Natural killer cell (primary cell): ENCODE data around the gene FAM193A. TPM values are rescaled to one million over a fixed set of nuclear protein-coding genes. Genes with fewer than 3 reads are reported as not detected.

Experiments
- ATAC-seq, 3 donors: fragments of 150-1000 bp in 2 of 3; fragments of 200-7000 bp in 1 of 3; cut with Tn5 transposase; 1 replicate in 1 of 3; 2 replicates in 2 of 3; pipeline ENCODE4 v1.10.0; 2021; ENCODE audit warnings: mild to moderate bottlenecking in 2 of 3, moderate library complexity in 2 of 3
- DNase-seq, 2 donors: peaks; one replicate each; pipeline versions ENCODE4 v3.0.0 to v3.0.0-alpha.2; 2013 to 2021; ENCODE audit warnings: mixed read lengths in 1 of 2
- H3K27ac ChIP-seq: one replicate; pipeline ENCODE4 v1.5.1; 2013; ENCODE audit warnings: mild to moderate bottlenecking, low read length
- H3K27me3 ChIP-seq: one replicate; pipeline ENCODE4 v1.6.1; 2013; ENCODE audit warnings: low read length; ENCODE audit not compliant: control insufficient read depth, insufficient read depth
- H3K36me3 ChIP-seq: one replicate; pipeline ENCODE4 v1.6.1; 2013; ENCODE audit warnings: low read length; ENCODE audit not compliant: control insufficient read depth, insufficient read depth
- H3K4me1 ChIP-seq: one replicate; pipeline ENCODE4 v1.6.1; 2013; ENCODE audit warnings: low read length; ENCODE audit not compliant: control insufficient read depth, insufficient read depth
- H3K4me3 ChIP-seq: one replicate; pipeline ENCODE4 v1.5.1; 2013; ENCODE audit warnings: low read length
- H3K9me3 ChIP-seq: one replicate; pipeline ENCODE4 v1.6.1; 2013; ENCODE audit warnings: low read length; ENCODE audit not compliant: control insufficient read depth, insufficient read depth
- H3K27ac Mint-ChIP-seq, 2 donors: one replicate each; pipeline ENCODE4 v1.8.0; 2022; ENCODE audit warnings: mild to moderate bottlenecking in 2 of 2, mixed read lengths in 2 of 2, moderate library complexity in 1 of 2
- H3K27me3 Mint-ChIP-seq, 2 donors: one replicate each; pipeline ENCODE4 v1.8.0; 2022; ENCODE audit warnings: low read depth in 2 of 2, mixed read lengths in 2 of 2
- H3K36me3 Mint-ChIP-seq: one replicate; pipeline ENCODE4 v1.8.0; 2022; ENCODE audit warnings: mixed read lengths
- H3K4me1 Mint-ChIP-seq, 2 donors: one replicate each; pipeline ENCODE4 v1.8.0; 2022; ENCODE audit warnings: mixed read lengths in 2 of 2
- H3K4me3 Mint-ChIP-seq: one replicate; pipeline ENCODE4 v1.8.0; 2022; ENCODE audit warnings: mild to moderate bottlenecking, moderate library complexity, mixed read lengths
- H3K9me3 Mint-ChIP-seq, 2 donors: one replicate each; pipeline ENCODE4 v1.8.0; 2022; ENCODE audit warnings: mixed read lengths in 2 of 2
- CTCF ChIP-seq: fragments of 200-600 bp; IDR thresholded peaks from one replicate; pipeline ENCODE4 v1.8.0; 2022; ENCODE audit warnings: antibody characterized with exemption
- WGBS: methylation state at CpG from one replicate; pipeline ENCODE4 v1.1.7; 2013; ENCODE audit warnings: missing lambda C conversion rate; ENCODE audit not compliant: insufficient coverage; 5-methylcytosine and 5-hydroxymethylcytosine counted together
- intact Hi-C: fragments of 100-400 bp; cut with micrococcal nuclease; formaldehyde crosslinking; loops from one replicate; pipeline ENCODE4 v1.14.2; 2022
- total RNA-seq, 4 donors: library from RNA; stranded (reverse); fragments of 120-200 nt in 1 of 4; gene quantifications; one replicate each; pipeline versions ENCODE4 v1.2.3 to v1.2.4, GENCODE V29; 2013 to 2022

Gene FAM193A
- total RNA-seq, 3 donors from 2014 or later (not counting 1 experiment from before 2014, with no cell fraction given): 39.4 to 49.3 (median 48.1) TPM

- no peak overlapping the region for H3K27ac Mint-ChIP-seq
- peaks cover 6% of the 10 kb centered on the region for H3K4me1 ChIP-seq
- intact Hi-C loops: no loop called here
Measured at GRCh38 chr4:2694691-2695090, 158.2 kb downstream of the FAM193A start.

GRCh38 chr4:2695346-2696060 lies 159.1 kb downstream of the FAM193A start:
- intact Hi-C loops: no loop called here
- Histone ChIP-seq H3K27ac (no peak overlapping the region), H3K4me3 (no peak overlapping the region), H3K27me3 (no peaks in the 10 kb centered on the region), H3K36me3 (peaks cover 67% of the 10 kb centered on the region), H3K9me3 (no peaks in the 10 kb centered on the region), H3K4me1 (no peaks in the 10 kb centered on the region)
- Mint-ChIP-seq H3K4me1 (peaks cover 0 to 7% of the 10 kb centered on the region in 2 donors), H3K4me3 (no peak overlapping the region), H3K9me3 (no peaks in the 10 kb centered on the region), H3K27ac (no peak overlapping the region), H3K27me3 (no peaks in the 10 kb centered on the region), H3K36me3 (peaks cover 15% of the 10 kb centered on the region)
- DNase-seq (no peak), ATAC-seq (no peak)
- 86% methylated on average over 3 of the region's 5 CpGs for WGBS
- TF ChIP-seq CTCF: no peak

More at GRCh38 chr4:2694691-2695090, 158.2 kb downstream of the FAM193A start:
- no peaks in the 10 kb centered on the region for H3K9me3 ChIP-seq
- no peak overlapping the region for H3K4me3 ChIP-seq
- TF ChIP-seq CTCF: no peak
- H3K27me3 Mint-ChIP-seq: no peaks in the 10 kb centered on the region
- H3K36me3 ChIP-seq: peaks cover 59% of the 10 kb centered on the region
- H3K27me3 ChIP-seq: no peaks in the 10 kb centered on the region
- H3K4me3 Mint-ChIP-seq: no peak overlapping the region
- no peak for DNase-seq
- peaks cover 7 to 15% of the 10 kb centered on the region in 2 donors for H3K4me1 Mint-ChIP-seq
- peaks cover 15% of the 10 kb centered on the region for H3K36me3 Mint-ChIP-seq
- H3K9me3 Mint-ChIP-seq: no peaks in the 10 kb centered on the region
- WGBS: 96% methylated on average over 16 of the region's 16 CpGs
- ATAC-seq: no peak
- no peak overlapping the region for H3K27ac ChIP-seq

- Histone ChIP-seq H3K4me1 (no peaks in the 10 kb centered on the region), H3K27me3 (no peaks in the 10 kb centered on the region), H3K4me3 (no peak overlapping the region), H3K27ac (peak overlapping the region; percentile 61), H3K9me3 (no peaks in the 10 kb centered on the region), H3K36me3 (peaks cover 64% of the 10 kb centered on the region)
- Mint-ChIP-seq H3K4me1 (peaks cover 0 to 6% of the 10 kb centered on the region in 2 donors), H3K27me3 (no peaks in the 10 kb centered on the region), H3K4me3 (no peak overlapping the region), H3K36me3 (peaks cover 11% of the 10 kb centered on the region), H3K9me3 (no peaks in the 10 kb centered on the region), H3K27ac (peak overlapping the region in 1 of 2 donors; percentile 12)
- WGBS: 65% methylated on average over 14 of the region's 14 CpGs
- ATAC-seq: no peak
- intact Hi-C loops: no loop called here
- no peak for DNase-seq
- no peak for TF ChIP-seq CTCF
Measured at GRCh38 chr4:2696423-2696822, 160.0 kb downstream of the FAM193A start.

- DNase-seq (no peak), ATAC-seq (no peak)
- Mint-ChIP-seq H3K4me3 (no peak overlapping the region), H3K27me3 (no peaks in the 10 kb centered on the region), H3K9me3 (no peaks in the 10 kb centered on the region), H3K27ac (no peak overlapping the region), H3K36me3 (peaks cover 11% of the 10 kb centered on the region), H3K4me1 (no peaks in the 10 kb centered on the region)
- Histone ChIP-seq H3K9me3 (no peaks in the 10 kb centered on the region), H3K4me1 (no peaks in the 10 kb centered on the region), H3K27ac (no peak overlapping the region), H3K27me3 (no peaks in the 10 kb centered on the region), H3K36me3 (peaks cover 65% of the 10 kb centered on the region), H3K4me3 (no peak overlapping the region)
- TF ChIP-seq CTCF: no peak
- intact Hi-C loops: no loop called here
- 96% methylated on average over 8 of the region's 8 CpGs for WGBS
Measured at GRCh38 chr4:2697995-2698414, 161.6 kb downstream of the FAM193A start.
